NCI-H187 (cell line): Measurements from ENCODE around the gene ADCY7.

Experiments used
- DNase-seq, 2 experiments: peaks; one replicate each; lab custom pipeline; 2025; lab: John Stamatoyannopoulos, UW

The ADCY7 gene

GRCh38 chr16:50313596-50314478, 47.5 kb downstream of the ADCY7 start:
- no peak for DNase-seq

GRCh38 chr16:50314665-50315064, 48.3 kb downstream of the ADCY7 start:
- DNase-seq = no peak

- DNase-seq = no peak
Measured at GRCh38 chr16:50315346-50315997, 49.1 kb downstream of the ADCY7 start.

DNA sequence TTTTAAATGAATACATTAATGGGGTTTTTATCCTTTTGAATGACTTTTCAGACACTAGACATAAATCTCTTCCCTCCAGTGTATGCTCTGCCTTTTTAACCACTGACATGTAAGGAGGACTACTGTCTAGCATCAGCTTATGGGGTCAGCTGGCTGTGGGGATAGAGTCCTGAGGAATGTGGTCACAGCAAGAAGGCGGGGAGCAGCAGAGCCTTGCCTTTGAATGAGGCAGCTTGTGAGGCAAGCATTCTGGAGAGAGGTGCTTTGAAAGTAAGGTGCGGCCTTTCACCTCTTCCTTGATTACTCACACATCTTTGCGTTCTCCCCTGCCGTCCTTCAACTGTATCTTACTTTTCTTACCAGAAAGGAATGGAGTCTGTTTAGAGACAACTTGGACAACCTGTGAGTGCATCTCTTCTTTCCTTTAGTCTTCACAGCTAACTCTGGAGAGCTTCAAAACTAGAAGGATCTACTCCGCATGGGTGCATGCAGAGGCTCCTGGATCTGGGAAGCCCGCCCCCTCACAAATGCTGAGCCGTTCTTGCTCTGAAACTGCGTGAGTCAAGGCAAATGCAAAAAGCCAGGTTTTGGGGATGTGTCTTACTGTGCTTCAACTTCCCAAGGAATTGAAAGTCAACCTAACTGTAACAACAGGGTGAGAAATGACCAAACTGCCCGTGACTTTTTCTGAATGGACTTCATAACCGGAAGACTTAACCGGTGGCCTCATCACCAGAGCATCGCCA, 49.9 kb downstream of the ADCY7 start:
- DNase-seq = no peak

- DNase-seq = no peak
Measured at GRCh38 chr16:50316848-50317630, 50.7 kb downstream of the ADCY7 start.

DNA sequence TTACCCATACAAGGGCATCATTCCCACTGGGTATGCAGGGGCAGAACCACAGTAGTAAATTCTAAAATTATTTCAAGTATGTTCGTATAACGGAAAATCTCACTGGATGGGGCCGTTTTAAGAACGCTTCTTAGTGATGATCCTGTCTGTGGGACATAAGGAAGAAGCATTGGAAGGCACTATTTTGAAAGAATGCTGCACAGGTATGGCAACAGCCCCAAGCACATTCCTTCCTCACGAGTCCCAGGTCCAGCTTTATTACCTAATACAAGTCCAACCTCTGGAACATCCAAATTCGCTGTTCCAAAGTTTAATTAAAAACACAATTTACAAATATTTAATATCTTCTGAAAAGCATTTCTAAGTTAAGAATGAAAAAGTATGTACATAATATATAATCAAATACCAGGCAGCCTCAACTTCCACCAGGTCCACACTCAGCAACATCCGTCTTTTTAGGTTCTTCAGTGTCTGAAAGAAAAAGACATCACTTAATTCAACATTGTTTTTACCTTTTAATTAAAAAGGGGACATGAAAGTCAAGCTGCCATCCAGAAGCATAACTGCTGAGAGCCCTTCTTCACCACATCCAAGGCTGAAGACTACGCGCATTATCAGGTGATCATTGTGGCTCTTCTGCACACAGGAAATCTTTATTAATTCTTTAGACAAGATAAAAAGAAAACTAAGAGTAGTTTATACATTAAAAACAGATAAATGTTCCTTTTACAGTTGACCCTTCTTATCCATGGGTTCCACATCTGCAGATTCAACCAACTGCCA, 52.6 kb downstream of the ADCY7 start:
- no peak for DNase-seq

GRCh38 chr16:50320310-50320709, 54.0 kb downstream of the ADCY7 start:
- DNase-seq = no peak

- DNase-seq = no peak
Measured at GRCh38 chr16:50322333-50322732, 56.0 kb downstream of the ADCY7 start.

GRCh38 chr16:50323335-50324011, 57.1 kb downstream of the ADCY7 start:
- DNase-seq = no peak

DNA sequence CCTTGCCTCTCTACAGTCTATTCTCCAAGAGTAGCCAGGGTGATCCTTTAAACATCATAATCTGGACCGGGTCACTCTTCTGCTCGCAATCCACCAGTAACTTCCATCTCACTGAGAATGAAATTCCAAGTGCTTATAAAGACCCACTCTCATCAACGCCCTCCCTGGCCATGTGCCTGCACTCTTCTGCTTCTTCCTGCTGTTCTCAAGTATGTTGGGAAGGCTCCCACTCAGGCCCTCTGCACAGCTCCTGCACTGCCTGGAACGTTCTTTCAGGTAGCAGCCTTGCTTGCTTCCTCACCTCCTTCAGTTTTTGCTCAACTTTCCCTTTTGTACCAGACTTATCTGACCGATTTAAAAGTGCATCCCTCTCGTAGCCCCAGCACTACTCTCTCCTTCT, 58.0 kb downstream of the ADCY7 start:
- DNase-seq = no peak

DNA sequence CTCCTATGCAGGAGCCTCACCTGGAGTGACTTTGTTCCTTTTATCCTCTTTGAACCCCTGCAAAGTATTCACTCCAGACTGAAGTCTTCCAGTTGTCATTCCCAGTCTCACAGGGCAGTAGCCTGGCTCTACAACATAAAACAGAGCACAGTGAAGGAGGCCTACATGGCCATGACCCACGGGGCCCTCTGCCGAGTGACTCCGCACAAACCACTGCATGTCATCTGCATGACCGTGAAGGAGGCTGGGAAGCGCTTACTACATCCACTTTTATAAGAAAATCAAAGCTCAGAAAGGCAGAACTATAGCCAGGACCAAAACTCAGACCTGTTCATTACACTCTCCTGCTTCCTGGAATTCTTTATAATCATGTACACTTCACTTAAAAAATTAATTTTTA, 59.9 kb downstream of the ADCY7 start:
- no peak for DNase-seq

GRCh38 chr16:50326835-50327465, 60.6 kb downstream of the ADCY7 start:
- DNase-seq = no peak

DNA sequence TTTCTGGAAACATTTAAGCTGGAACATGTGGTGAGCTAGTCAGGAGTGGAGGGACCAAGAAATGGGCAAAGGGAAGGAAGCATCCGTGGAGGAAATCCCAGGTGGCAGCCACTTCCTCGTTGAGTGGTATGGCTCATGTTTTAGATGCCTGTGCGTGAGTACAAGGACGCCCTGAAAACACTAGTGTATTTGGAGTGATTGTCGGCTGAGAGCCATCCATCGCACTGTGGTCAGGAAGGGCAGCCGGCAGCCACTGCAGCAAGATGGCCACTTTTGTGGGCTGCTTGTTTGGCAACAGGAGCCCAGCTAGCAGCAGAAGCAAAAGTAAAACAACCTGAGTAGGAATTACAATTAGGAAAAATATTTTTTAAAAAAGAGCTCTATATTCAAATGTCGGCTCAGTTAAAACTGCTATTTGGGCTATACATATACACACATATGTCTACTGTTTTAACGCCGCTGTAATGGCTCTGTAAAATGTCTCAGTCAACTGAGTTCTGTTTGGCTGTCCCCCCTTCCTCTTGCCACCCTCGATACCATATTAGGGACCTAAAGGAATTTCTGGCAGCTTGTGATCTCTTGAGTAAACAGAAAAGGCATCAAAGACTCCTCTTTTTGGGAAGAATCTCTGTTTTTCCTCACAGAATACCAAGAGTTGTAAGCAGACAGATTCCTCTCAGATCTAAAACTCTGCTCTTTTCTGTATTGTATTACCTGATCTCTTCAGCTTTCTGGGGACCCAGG, 63.3 kb downstream of the ADCY7 start:
- DNase-seq = no peak

DNA sequence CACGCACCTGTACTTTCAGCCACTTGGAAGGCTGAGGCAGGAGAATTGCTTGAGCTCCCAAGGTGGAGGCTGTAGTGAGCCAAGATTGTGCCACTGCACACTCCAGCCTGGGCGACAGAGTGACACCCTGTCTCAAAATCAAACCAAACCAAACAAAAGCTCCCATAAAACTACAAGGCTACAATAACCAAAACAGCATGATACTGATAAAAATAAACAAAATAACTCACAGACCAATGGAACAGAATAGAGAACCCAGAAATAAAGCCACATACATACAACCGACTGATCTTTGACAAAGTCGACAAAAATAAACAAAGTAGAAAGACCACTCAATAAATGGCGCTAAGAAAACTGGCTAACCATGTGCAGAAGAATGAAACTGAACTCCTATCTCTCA, 65.2 kb downstream of the ADCY7 start:
- DNase-seq = no peak

GRCh38 chr16:50332599-50332998, 66.2 kb downstream of the ADCY7 start:
- no peak for DNase-seq

GRCh38 chr16:50334106-50334975, 68.0 kb downstream of the ADCY7 start:
- DNase-seq = no peak

GRCh38 chr16:50335196-50335958, 69.0 kb downstream of the ADCY7 start:
- DNase-seq = no peak

DNA sequence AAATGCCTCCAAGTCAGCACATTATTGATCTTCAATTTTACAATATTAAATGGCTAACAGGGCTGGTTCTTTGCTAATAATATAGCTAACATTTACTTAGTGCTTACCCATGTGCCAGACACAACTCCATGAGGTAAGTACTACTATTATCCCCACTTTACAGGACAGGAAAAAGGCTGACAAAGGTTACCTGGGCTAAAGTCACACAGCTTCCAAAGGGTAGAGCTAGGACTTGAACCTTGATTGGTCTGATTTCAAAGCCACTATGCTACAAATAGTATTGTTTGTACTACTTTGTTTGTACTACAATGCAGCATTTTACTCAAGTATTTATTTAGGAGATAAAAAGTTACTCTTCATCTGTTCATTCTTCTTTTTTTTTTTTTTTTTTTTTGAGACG, 70.5 kb downstream of the ADCY7 start:
- DNase-seq = no peak
